H1 (cell line): ENCODE data around the gene CIBAR2. TPM values are rescaled to one million over a fixed set of nuclear protein-coding genes. Genes with fewer than 3 reads are reported as not detected.
A peak's percentile ranks its signal among the peaks of the same experiment; 100 is the strongest.

ENCODE experiments used
- CTCF ChIA-PET: fragments of 300-600 bp; sonication (Branson Sonifier 250); formaldehyde crosslinking; loops from one replicate; lab custom pipeline; 2021; ENCODE audit not compliant: partially characterized antibody; lab: Charles Lee
- POLR2A ChIA-PET: fragments of 300-600 bp; sonication (Branson Sonifier 250); formaldehyde crosslinking; loops from one replicate; lab custom pipeline; 2021; ENCODE audit warnings: inconsistent platforms; ENCODE audit not compliant: partially characterized antibody; lab: Charles Lee
- DNase-seq, 2 experiments: peaks; one replicate each; pipeline versions ENCODE4 v3.0.0 to v3.0.0-alpha.2; 2010 to 2022; ENCODE audit warnings: low spot score in 2 of 2, low read depth in 1 of 2, mixed read lengths in 1 of 2
- FAIRE-seq: peaks from 2 replicates; lab custom pipeline; 2011; peaks lifted over from hg19 to GRCh38; lab: Jason Lieb, UNC
- H2AFZ ChIP-seq: 2 replicates; pipeline ENCODE4 v1.8.1; 2012; ENCODE audit warnings: low read length, inconsistent platforms
- H2AK5ac ChIP-seq: 2 replicates; pipeline ENCODE4 v1.6.1; 2013; ENCODE audit warnings: low read depth, low read length
- H2BK120ac ChIP-seq: replicated peaks from 2 replicates; pipeline ENCODE3; 2013; ENCODE audit warnings: low read depth, low read length, inconsistent platforms
- H2BK12ac ChIP-seq: 2 replicates; pipeline ENCODE4 v1.6.1; 2013; ENCODE audit warnings: low read depth, low read length
- H2BK15ac ChIP-seq: 2 replicates; pipeline ENCODE4 v1.6.1; 2013; ENCODE audit warnings: low read length
- H2BK20ac ChIP-seq: 2 replicates; pipeline ENCODE4 v1.6.1; 2013; ENCODE audit warnings: low read length
- H2BK5ac ChIP-seq: 2 replicates; pipeline ENCODE4 v1.6.1; 2013; ENCODE audit warnings: low read depth, low read length
- H3K14ac ChIP-seq: 2 replicates; pipeline ENCODE4 v1.6.1; 2013; ENCODE audit warnings: inconsistent platforms; ENCODE audit not compliant: insufficient read length
- H3K18ac ChIP-seq: 2 replicates; pipeline ENCODE4 v1.6.1; 2013; ENCODE audit warnings: low read length; ENCODE audit errors: extremely low read depth
- H3K23ac ChIP-seq: 2 replicates; pipeline ENCODE4 v1.6.1; 2013; ENCODE audit warnings: inconsistent platforms; ENCODE audit not compliant: insufficient read length
- H3K23me2 ChIP-seq: 2 replicates; pipeline ENCODE4 v1.6.1; 2013; ENCODE audit warnings: low read depth, low read length
- H3K27ac ChIP-seq: 2 replicates; pipeline ENCODE4 v1.6.1; 2011; ENCODE audit warnings: low read depth, low read length, inconsistent platforms
- H3K27me3 ChIP-seq, 4 experiments: replicated peaks in 1 of 4; 1 replicate in 1 of 4; 2 replicates in 3 of 4; pipeline versions ENCODE4 v1.6.1 to v1.8.1; 2011 to 2013; ENCODE audit warnings: low read length in 3 of 4, mild to moderate bottlenecking in 3 of 4, inconsistent platforms in 2 of 4, mixed read lengths in 2 of 4, moderate library complexity in 1 of 4; ENCODE audit not compliant: control insufficient read depth in 3 of 4, insufficient read depth in 3 of 4; ENCODE audit errors: extremely low read depth in 1 of 4
- H3K36me3 ChIP-seq, 4 experiments: 2 replicates each; pipeline versions ENCODE4 v1.6.1 to v1.8.1; 2011 to 2013; ENCODE audit warnings: mild to moderate bottlenecking in 4 of 4, low read length in 3 of 4, moderate library complexity in 2 of 4, control low read depth in 1 of 4, inconsistent platforms in 1 of 4; ENCODE audit not compliant: insufficient read depth in 4 of 4, control insufficient read depth in 2 of 4
- H3K4ac ChIP-seq: replicated peaks from 2 replicates; pipeline ENCODE3; 2013; ENCODE audit warnings: low read length, low read depth, mixed read lengths, inconsistent platforms; ENCODE audit not compliant: insufficient read length
- H3K4me1 ChIP-seq, 4 experiments: replicated peaks in 1 of 4; 1 replicate in 1 of 4; 2 replicates in 3 of 4; pipeline versions ENCODE4 v1.6.1 to v1.8.1; 2011 to 2013; ENCODE audit warnings: low read length in 3 of 4, inconsistent platforms in 2 of 4, mixed read lengths in 1 of 4; ENCODE audit not compliant: insufficient read depth in 4 of 4, control insufficient read depth in 3 of 4
- H3K4me2 ChIP-seq, 2 experiments: 2 replicates each; pipeline versions ENCODE4 v1.6.1 to v1.8.1; 2011 to 2013; ENCODE audit warnings: low read depth in 2 of 2, low read length in 2 of 2, control low read depth in 1 of 2, inconsistent platforms in 1 of 2, mild to moderate bottlenecking in 1 of 2; ENCODE audit not compliant: insufficient read depth in 1 of 2
- H3K4me3 ChIP-seq, 4 experiments: fragments of 200-600, 300-600 bp in 1 of 4; sonication (generic), shearing (Covaris generic), sonication (Bioruptor Twin) in 1 of 4; 2 replicates each; pipeline versions ENCODE4 v1.5.1 to v1.8.1; 2011 to 2016; ENCODE audit warnings: low read length in 4 of 4, low read depth in 3 of 4, control low read depth in 2 of 4, inconsistent platforms in 2 of 4, mild to moderate bottlenecking in 2 of 4, mixed read lengths in 1 of 4, moderate library complexity in 1 of 4; ENCODE audit not compliant: insufficient read depth in 2 of 4; ENCODE audit errors: extremely low read depth in 1 of 4
- H3K56ac ChIP-seq: replicated peaks from 2 replicates; pipeline ENCODE3; 2013; ENCODE audit warnings: low read depth, mild to moderate bottlenecking, mixed read lengths, low read length, inconsistent platforms; ENCODE audit not compliant: insufficient read length
- H3K79me1 ChIP-seq: 2 replicates; pipeline ENCODE4 v1.6.1; 2013; ENCODE audit warnings: low read depth, low read length, control low read depth
- H3K79me2 ChIP-seq, 2 experiments: 2 replicates each; pipeline versions ENCODE4 v1.6.1 to v1.8.1; 2012 to 2013; ENCODE audit warnings: low read length in 2 of 2, mild to moderate bottlenecking in 2 of 2, inconsistent platforms in 1 of 2; ENCODE audit not compliant: insufficient read depth in 2 of 2, control insufficient read depth in 1 of 2
- H3K9ac ChIP-seq, 4 experiments: replicated peaks in 1 of 4; 1 replicate in 1 of 4; 2 replicates in 3 of 4; pipeline versions ENCODE4 v1.6.1 to v1.8.1; 2011 to 2013; ENCODE audit warnings: low read depth in 3 of 4, low read length in 3 of 4, control low read depth in 2 of 4, mild to moderate bottlenecking in 2 of 4, moderate library complexity in 2 of 4, inconsistent platforms in 1 of 4; ENCODE audit errors: extremely low read depth in 1 of 4
- H3K9me3 ChIP-seq, 2 experiments: 2 replicates each; pipeline versions ENCODE4 v1.6.1 to v1.8.1; 2012 to 2013; ENCODE audit warnings: mild to moderate bottlenecking in 2 of 2, moderate library complexity in 2 of 2, control low read depth in 1 of 2, inconsistent platforms in 1 of 2, low read depth in 1 of 2, low read length in 1 of 2, mixed read lengths in 1 of 2; ENCODE audit not compliant: insufficient read depth in 2 of 2
- H4K20me1 ChIP-seq, 2 experiments: replicated peaks in 1 of 2; 2 replicates each; pipeline versions ENCODE3 to v1.8.1; 2011 to 2013; ENCODE audit warnings: inconsistent platforms in 2 of 2, low read length in 2 of 2, mild to moderate bottlenecking in 1 of 2; ENCODE audit not compliant: insufficient read depth in 2 of 2, control insufficient read depth in 1 of 2
- H4K5ac ChIP-seq: 2 replicates; pipeline ENCODE4 v1.6.1; 2013; ENCODE audit warnings: low read length, low read depth, mixed read lengths, inconsistent platforms; ENCODE audit not compliant: insufficient read length
- H4K8ac ChIP-seq: 2 replicates; pipeline ENCODE4 v1.8.0; 2013; ENCODE audit warnings: mild to moderate bottlenecking, moderate library complexity, low read length, inconsistent platforms; ENCODE audit not compliant: insufficient read depth; ENCODE audit errors: extremely low read depth
- H4K91ac ChIP-seq: replicated peaks from 2 replicates; pipeline ENCODE3; 2013; ENCODE audit warnings: low read length, mixed read lengths, inconsistent platforms; ENCODE audit not compliant: insufficient read length
- BACH1 ChIP-seq: IDR thresholded peaks from 2 replicates; pipeline ENCODE4 v1.6.1; 2012; ENCODE audit warnings: low read length, improper control_type of control experiment
- BCL11A ChIP-seq, 2 experiments: IDR thresholded peaks; one replicate each; pipeline ENCODE4 v1.6.1; 2011; ENCODE audit warnings: low read depth in 2 of 2, low read length in 2 of 2, mild to moderate bottlenecking in 2 of 2
- CBX8 ChIP-seq: fragments of 300-800, 300-1000 bp; sonication (generic); IDR thresholded peaks from 2 replicates; pipeline ENCODE4 v1.7.1; 2016; ENCODE audit warnings: low read depth, low read length, borderline replicate concordance
- CREB1 ChIP-seq: IDR thresholded peaks from 2 replicates; pipeline ENCODE4 v1.6.1; 2012; ENCODE audit warnings: inconsistent platforms
- GABPA ChIP-seq: IDR thresholded peaks from 2 replicates; pipeline ENCODE4 v1.6.1; 2011; ENCODE audit warnings: mild to moderate bottlenecking, low read length, moderate library complexity, borderline replicate concordance; ENCODE audit not compliant: insufficient read depth
- HDAC6 ChIP-seq: IDR thresholded peaks from one replicate; pipeline ENCODE4 v1.7.1; 2012; ENCODE audit warnings: low read depth, mild to moderate bottlenecking, inconsistent platforms, low read length, moderate library complexity
- JUN ChIP-seq: IDR thresholded peaks from 2 replicates; pipeline ENCODE4 v1.6.1; 2011; ENCODE audit warnings: low read depth, mild to moderate bottlenecking, improper control_type of control experiment, low read length
- POU5F1 ChIP-seq: IDR thresholded peaks from 2 replicates; pipeline ENCODE4 v1.6.1; 2011; ENCODE audit warnings: low read depth, mild to moderate bottlenecking, low read length, moderate library complexity
- SIRT6 ChIP-seq: IDR thresholded peaks from one replicate; pipeline ENCODE4 v1.7.1; 2012; ENCODE audit warnings: low read length, inconsistent platforms
- SP4 ChIP-seq: IDR thresholded peaks from 2 replicates; pipeline ENCODE4 v1.6.1; 2012; ENCODE audit warnings: low read length, inconsistent platforms
- SUZ12 ChIP-seq: fragments of 200-600 bp; sonication (generic); IDR thresholded peaks from 2 replicates; pipeline ENCODE4 v1.6.1; 2012; ENCODE audit warnings: mild to moderate bottlenecking, inconsistent platforms, low read length, moderate library complexity, mixed read lengths
- TCF12 ChIP-seq: IDR thresholded peaks from 2 replicates; pipeline ENCODE4 v1.6.1; 2011; ENCODE audit warnings: low read depth, mild to moderate bottlenecking, low read length
- WGBS, 2 experiments: shearing (Covaris generic) in 1 of 2; methylation state at CpG; one replicate each; pipeline versions ENCODE4 v1.1.6 to v1.1.7; 2013 to 2015; ENCODE audit warnings: low lambda C conversion rate in 2 of 2, mixed read lengths in 2 of 2, inconsistent platforms in 1 of 2, low coverage in 1 of 2, missing lambda C conversion rate in 1 of 2; ENCODE audit not compliant: insufficient replicate concordance in 2 of 2, insufficient coverage in 1 of 2, insufficient read length in 1 of 2; ENCODE audit errors: extremely low coverage in 1 of 2, missing lambda C conversion rate in 1 of 2; 5-methylcytosine and 5-hydroxymethylcytosine counted together
- polyA plus RNA-seq, 7 experiments: library from polyadenylated mRNA; depleted of rRNA in 3 of 7; stranded (reverse) in 5 of 7; unstranded in 2 of 7; fragments of >200 nt in 5 of 7; fragments of 200-250 nt in 2 of 7; gene quantifications; 1 replicate in 5 of 7; 2 replicates in 1 of 7; 4 replicates in 1 of 7; pipeline versions ENCODE4 v1.2.1 to v1.2.3, GENCODE V29; 2011 to 2013; ENCODE audit warnings: missing spikeins in 2 of 7, mixed read lengths in 2 of 7
- total RNA-seq: library from RNA; stranded (reverse); fragmentation: NEBNext Ultra II Directional; extraction: Animal tissue kit (Norgen Biotek cat#: 25700); gene quantifications from 2 replicates; pipeline ENCODE4 v1.2.1, GENCODE V29; 2021

CIBAR2 gene
- total and polyA plus RNA-seq, 2 of the 8 experiments (the other 6 are each of a cell fraction or from before 2014, with no cell fraction given) = 0.18 TPM; not detected in 1

- Histone ChIP-seq H2AFZ (0 out of 2 replicates have a peak overlapping the region, but pooled peaks have one; percentile 60), H3K9me3 (peaks cover 0 to 3% of the 10 kb centered on the region in 2 experiments; a peak in 2 of 4 replicates), H4K91ac (peak overlapping the region; percentile 88), H3K4me2 (no peak overlapping the region; a peak in 1 of 4 replicates), H2AK5ac (no peak overlapping the region), H3K18ac (peak overlapping the region; percentile 78), H3K4ac (peak overlapping the region; percentile 21), H2BK20ac (no peak overlapping the region), H3K79me1 (no peaks in the 10 kb centered on the region), H3K79me2 (no peaks in the 10 kb centered on the region), H4K20me1 (no peaks in the 10 kb centered on the region), H2BK120ac (peak overlapping the region; percentile 70), H3K4me1 (peaks cover 4 to 29% (median 12%) of the 10 kb centered on the region in 4 experiments), H2BK12ac (peak overlapping the region; percentile 11; the same call in 1 of the 2 replicates), H3K27ac (no peak overlapping the region), H3K14ac (no peak overlapping the region), H3K23me2 (no peaks in the 10 kb centered on the region), H2BK15ac (0 out of 2 replicates have a peak overlapping the region, but pooled peaks have one; percentile 88), H3K27me3 (no peaks in the 10 kb centered on the region; a peak in 1 of 7 replicates), H2BK5ac (no peak overlapping the region), H3K36me3 (no peaks in the 10 kb centered on the region), H4K8ac (peak overlapping the region; percentile 57), H3K56ac (no peak overlapping the region), H3K4me3 (no peak overlapping the region), H3K23ac (no peak overlapping the region), H3K9ac (no peak overlapping the region), H4K5ac (peak overlapping the region; percentile 44)
- CTCF ChIA-PET = interaction anchor here (0.7 to 5.6 kb wide), 9 partner anchors 9 to 151 kb away, joined by 3 to 31 read pairs (median 4); partner anchors contain the start of gene CIBAR2
- 75% methylated on average over 31 of the region's 34 CpGs; no CpG with 5 or more reads in 1 of the 2 experiments for WGBS, 2 experiments
- no peak for TF ChIP-seq JUN
- no peak for TF ChIP-seq TCF12
- no peak for TF ChIP-seq CBX8
- TF ChIP-seq BACH1 = no peak
- no peak for TF ChIP-seq CREB1
- no peak for TF ChIP-seq SIRT6
- TF ChIP-seq GABPA = no peak
- no peak for TF ChIP-seq POU5F1
- TF ChIP-seq SUZ12 = no peak
- no peak for TF ChIP-seq HDAC6
- no peak for TF ChIP-seq SP4
- no peak for TF ChIP-seq BCL11A (IDR thresholded peaks at IDR 0.05; ENCODE audit: low read depth in 2 of 2, low read length in 2 of 2)
- peak in 1 of 2 experiments; percentile 47 for DNase-seq
- FAIRE-seq = no peak
- POLR2A ChIA-PET = interaction anchor here (1.5 kb wide), 2 partner anchors 21 to 35 kb away, joined by 3 to 5 read pairs; no protein-coding TSS in a partner anchor
Observed at GRCh38 chr16:85123891-85124635, 11.8 kb upstream of the CIBAR2 start.
